ENCODE results near the gene PARD6B.

- TF ChIP-seq CTCF (IDR thresholded peaks at IDR 0.05 in 4 of 5, conservative IDR thresholded peaks at IDR 0.05 in 1 of 5) (no peak), POLR2A (IDR thresholded peaks at IDR 0.05) (no peak)
Measured at GRCh38 chr20:50733644-50734349, 2.4 kb downstream of the PARD6B start.

Measured in gastrocnemius medialis (tissue), 4 donors.